ENCODE data around the gene MUC13.

The MUC13 gene

DNA sequence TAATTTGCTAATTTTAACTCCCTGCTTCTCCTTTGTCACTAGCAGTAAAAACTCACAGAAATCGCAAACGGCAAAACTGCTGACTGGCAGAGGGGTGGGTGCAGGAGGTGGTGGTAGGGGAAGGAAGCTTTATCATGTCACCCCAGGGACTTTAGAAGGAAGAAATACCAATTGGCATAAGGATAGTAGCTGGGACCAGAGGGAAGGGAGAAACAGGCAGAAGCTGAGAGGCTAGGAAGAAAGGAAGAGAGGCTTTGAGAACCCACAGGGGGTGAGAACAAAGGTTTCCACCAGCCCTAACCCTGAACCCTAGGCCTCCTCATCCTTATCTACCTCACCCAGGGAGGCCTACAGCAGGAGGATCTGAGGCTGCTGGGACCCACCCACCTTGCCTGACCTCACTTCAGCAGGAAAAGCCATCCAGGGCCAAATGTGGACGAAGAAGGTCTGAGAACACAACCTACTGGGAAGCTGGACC is 58.1 kb downstream of the MUC13 start:
- H2BK15ac ChIP-seq (ENCODE audit: low read length): no peak overlapping the region
- no peak overlapping the region for H2AFZ ChIP-seq (ENCODE audit: low read length)
- no peak overlapping the region for H3K14ac ChIP-seq (ENCODE audit: low read length)
- H4K91ac ChIP-seq (ENCODE audit: low read depth, low read length, poor library complexity): no peak overlapping the region
- H3K4ac ChIP-seq (ENCODE audit: low read length): no peak overlapping the region
- H3K4me3 ChIP-seq (ENCODE audit: low read length in 2 of 2): no peak overlapping the region
- H2AK5ac ChIP-seq (ENCODE audit: low read depth, low read length): no peak overlapping the region
- no peak overlapping the region for H3K4me2 ChIP-seq (ENCODE audit: insufficient read depth, low read length, poor library complexity, severe bottlenecking)
- H3K9ac ChIP-seq (ENCODE audit: low read depth, low read length, poor library complexity): no peak overlapping the region
- peak overlapping the region; percentile 58 for H3K18ac ChIP-seq (ENCODE audit: low read length)
- no peak overlapping the region for H3K27ac ChIP-seq (replicated peaks; ENCODE audit: low read length)
- H2BK120ac ChIP-seq (ENCODE audit: low read depth, low read length): no peak overlapping the region
- no peaks in the 10 kb centered on the region for H3K36me3 ChIP-seq (replicated peaks in 1 of 2; ENCODE audit: control insufficient read depth in 2 of 2, insufficient read depth in 2 of 2, low read length in 2 of 2)
- H3K79me1 ChIP-seq (ENCODE audit: low read depth, low read length): no peaks in the 10 kb centered on the region
- H2BK12ac ChIP-seq (ENCODE audit: low read length): no peak overlapping the region
- no peak for DNase-seq (ENCODE audit: low spot score)
- no peak overlapping the region for H2BK5ac ChIP-seq (ENCODE audit: low read length)
- no peaks in the 10 kb centered on the region for H3K27me3 ChIP-seq (ENCODE audit: control insufficient read depth in 3 of 3, insufficient read depth in 3 of 3, low read depth in 1 of 3, low read length in 3 of 3)
- H3K4me1 ChIP-seq (ENCODE audit: control insufficient read depth in 2 of 2, insufficient read depth in 1 of 2, low read depth in 1 of 2, low read length in 2 of 2): peaks cover 11 to 13% of the 10 kb centered on the region in 2 donors
- H4K8ac ChIP-seq (ENCODE audit: low read depth, low read length): no peak overlapping the region
- WGBS, 2 donors (ENCODE audit: extremely low coverage in 2 of 2, insufficient read length in 2 of 2, insufficient replicate concordance in 1 of 2): no CpG with 5 or more reads among the region's 3 CpGs
- H3K9me3 ChIP-seq (replicated peaks in 1 of 2; ENCODE audit: control insufficient read depth in 2 of 2, insufficient read depth in 1 of 2, low read depth in 1 of 2, low read length in 2 of 2): no peaks in the 10 kb centered on the region
- no peak overlapping the region for H3K23ac ChIP-seq (ENCODE audit: low read depth, low read length, poor library complexity)

DNA sequence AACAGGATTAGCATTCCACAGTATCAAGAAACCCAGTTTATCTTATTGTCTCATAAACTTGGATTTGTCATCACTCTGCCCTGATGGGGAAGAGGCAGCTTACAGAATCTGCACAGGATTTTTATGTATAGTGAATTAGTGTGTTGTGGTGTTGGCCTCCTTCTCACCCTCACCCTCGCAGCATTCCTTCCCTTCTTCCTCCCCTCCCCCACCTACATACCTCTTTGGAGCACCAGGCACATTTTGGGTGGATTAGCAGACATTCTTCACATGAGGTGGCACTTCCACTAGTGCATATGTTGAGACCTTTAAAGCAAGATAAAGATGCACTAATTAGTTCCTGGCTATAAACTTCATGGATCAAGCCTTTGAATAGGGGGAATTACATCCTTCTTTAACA is 61.3 kb downstream of the MUC13 start:
- Histone ChIP-seq H2BK120ac (ENCODE audit: low read depth, low read length) (no peak overlapping the region), H3K9me3 (replicated peaks in 1 of 2; ENCODE audit: control insufficient read depth in 2 of 2, insufficient read depth in 1 of 2, low read depth in 1 of 2, low read length in 2 of 2) (no peaks in the 10 kb centered on the region), H3K23ac (ENCODE audit: low read depth, low read length, poor library complexity) (no peak overlapping the region), H3K4me2 (ENCODE audit: insufficient read depth, low read length, poor library complexity, severe bottlenecking) (no peak overlapping the region), H2BK12ac (ENCODE audit: low read length) (no peak overlapping the region), H3K4me3 (ENCODE audit: low read length in 2 of 2) (no peak overlapping the region), H2BK15ac (ENCODE audit: low read length) (no peak overlapping the region), H3K27ac (replicated peaks; ENCODE audit: low read length) (no peak overlapping the region), H2BK5ac (ENCODE audit: low read length) (no peak overlapping the region), H2AFZ (ENCODE audit: low read length) (no peak overlapping the region), H4K91ac (ENCODE audit: low read depth, low read length, poor library complexity) (no peak overlapping the region), H3K4me1 (ENCODE audit: control insufficient read depth in 2 of 2, insufficient read depth in 1 of 2, low read depth in 1 of 2, low read length in 2 of 2) (peaks cover 5 to 11% of the 10 kb centered on the region in 2 donors), H3K9ac (ENCODE audit: low read depth, low read length, poor library complexity) (no peak overlapping the region), H3K79me1 (ENCODE audit: low read depth, low read length) (peaks cover under 1% of the 10 kb centered on the region), H3K14ac (ENCODE audit: low read length) (no peak overlapping the region), H3K36me3 (replicated peaks in 1 of 2; ENCODE audit: control insufficient read depth in 2 of 2, insufficient read depth in 2 of 2, low read length in 2 of 2) (no peaks in the 10 kb centered on the region), H3K4ac (ENCODE audit: low read length) (no peak overlapping the region), H3K27me3 (ENCODE audit: control insufficient read depth in 3 of 3, insufficient read depth in 3 of 3, low read depth in 1 of 3, low read length in 3 of 3) (no peaks in the 10 kb centered on the region), H2AK5ac (ENCODE audit: low read depth, low read length) (no peak overlapping the region), H4K8ac (ENCODE audit: low read depth, low read length) (no peak overlapping the region), H3K18ac (ENCODE audit: low read length) (no peak overlapping the region)
- no CpG with 5 or more reads among the region's 1 CpG for WGBS, 2 donors (ENCODE audit: extremely low coverage in 2 of 2, insufficient read length in 2 of 2, insufficient replicate concordance in 1 of 2)
- no peak for DNase-seq (ENCODE audit: low spot score)

DNA sequence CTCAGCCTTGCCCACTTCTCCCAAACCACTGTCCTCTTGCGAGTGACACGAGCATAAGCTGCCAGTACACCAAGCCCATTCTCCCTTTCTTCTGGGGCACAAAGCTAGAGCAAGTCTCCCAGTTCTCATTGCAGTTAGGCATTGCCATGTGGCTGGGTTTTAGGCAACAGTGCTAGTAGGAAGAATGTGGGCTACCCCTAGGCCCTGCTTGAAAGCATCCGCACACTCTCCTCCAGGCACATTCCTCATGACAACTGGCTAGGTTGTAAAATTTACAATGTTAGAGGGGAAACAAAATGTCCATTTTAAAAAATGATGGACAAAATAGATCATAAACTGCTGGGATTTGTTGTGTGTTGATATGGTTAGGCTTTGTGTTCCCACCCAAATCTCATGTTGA is 67.0 kb downstream of the MUC13 start:
- Histone ChIP-seq H3K9me3 (replicated peaks in 1 of 2; ENCODE audit: control insufficient read depth in 2 of 2, insufficient read depth in 1 of 2, low read depth in 1 of 2, low read length in 2 of 2) (no peaks in the 10 kb centered on the region), H3K9ac (ENCODE audit: low read depth, low read length, poor library complexity) (no peak overlapping the region), H2BK120ac (ENCODE audit: low read depth, low read length) (no peak overlapping the region), H3K4me2 (ENCODE audit: insufficient read depth, low read length, poor library complexity, severe bottlenecking) (no peak overlapping the region), H4K91ac (ENCODE audit: low read depth, low read length, poor library complexity) (no peak overlapping the region), H3K4ac (ENCODE audit: low read length) (no peak overlapping the region), H3K36me3 (replicated peaks in 1 of 2; ENCODE audit: control insufficient read depth in 2 of 2, insufficient read depth in 2 of 2, low read length in 2 of 2) (peaks cover 0 to 3% of the 10 kb centered on the region in 2 donors), H3K4me3 (ENCODE audit: low read length in 2 of 2) (no peak overlapping the region), H3K79me1 (ENCODE audit: low read depth, low read length) (peaks cover 5% of the 10 kb centered on the region), H3K23ac (ENCODE audit: low read depth, low read length, poor library complexity) (no peak overlapping the region), H2AK5ac (ENCODE audit: low read depth, low read length) (no peak overlapping the region), H3K14ac (ENCODE audit: low read length) (no peak overlapping the region), H2AFZ (ENCODE audit: low read length) (no peak overlapping the region), H4K8ac (ENCODE audit: low read depth, low read length) (no peak overlapping the region), H2BK5ac (ENCODE audit: low read length) (no peak overlapping the region), H2BK15ac (ENCODE audit: low read length) (no peak overlapping the region), H2BK12ac (ENCODE audit: low read length) (no peak overlapping the region), H3K4me1 (ENCODE audit: control insufficient read depth in 2 of 2, insufficient read depth in 1 of 2, low read depth in 1 of 2, low read length in 2 of 2) (no peaks in the 10 kb centered on the region), H3K27ac (replicated peaks; ENCODE audit: low read length) (no peak overlapping the region), H3K27me3 (ENCODE audit: control insufficient read depth in 3 of 3, insufficient read depth in 3 of 3, low read depth in 1 of 3, low read length in 3 of 3) (no peaks in the 10 kb centered on the region), H3K18ac (ENCODE audit: low read length) (peak overlapping the region; percentile 68)
- DNase-seq (ENCODE audit: low spot score): no peak
- no CpG with 5 or more reads among the region's 3 CpGs for WGBS, 2 donors (ENCODE audit: extremely low coverage in 2 of 2, insufficient read length in 2 of 2, insufficient replicate concordance in 1 of 2)

DNA sequence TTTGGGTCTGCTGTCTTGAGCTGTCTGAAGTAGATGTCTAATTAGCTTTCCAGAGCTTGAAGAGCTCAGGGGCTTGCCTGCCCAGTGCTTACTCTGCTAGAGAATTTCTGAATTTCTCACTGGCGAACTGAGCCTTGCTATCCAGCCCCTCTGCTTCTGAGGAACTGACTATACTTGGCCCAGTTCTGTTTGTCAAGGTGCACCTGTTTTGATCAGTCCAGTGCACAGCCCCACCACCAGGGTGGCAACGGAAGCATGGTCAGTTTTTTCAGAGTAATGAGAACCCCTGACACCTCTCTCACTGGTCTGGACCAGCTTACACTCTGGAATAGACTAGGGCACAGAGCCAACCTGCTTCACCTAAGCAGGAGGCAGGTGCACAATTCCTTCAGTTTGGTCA is 72.5 kb downstream of the MUC13 start:
- Histone ChIP-seq H3K4me3 (ENCODE audit: low read length in 2 of 2) (no peak overlapping the region), H3K27me3 (ENCODE audit: control insufficient read depth in 3 of 3, insufficient read depth in 3 of 3, low read depth in 1 of 3, low read length in 3 of 3) (no peaks in the 10 kb centered on the region), H3K9ac (ENCODE audit: low read depth, low read length, poor library complexity) (no peak overlapping the region), H3K4me1 (ENCODE audit: control insufficient read depth in 2 of 2, insufficient read depth in 1 of 2, low read depth in 1 of 2, low read length in 2 of 2) (peaks cover 0 to 6% of the 10 kb centered on the region in 2 donors), H2BK120ac (ENCODE audit: low read depth, low read length) (no peak overlapping the region), H2AFZ (ENCODE audit: low read length) (no peak overlapping the region), H3K36me3 (replicated peaks in 1 of 2; ENCODE audit: control insufficient read depth in 2 of 2, insufficient read depth in 2 of 2, low read length in 2 of 2) (peaks cover 0 to 2% of the 10 kb centered on the region in 2 donors), H3K23ac (ENCODE audit: low read depth, low read length, poor library complexity) (no peak overlapping the region), H4K91ac (ENCODE audit: low read depth, low read length, poor library complexity) (no peak overlapping the region), H3K14ac (ENCODE audit: low read length) (no peak overlapping the region), H4K8ac (ENCODE audit: low read depth, low read length) (no peak overlapping the region), H3K9me3 (replicated peaks in 1 of 2; ENCODE audit: control insufficient read depth in 2 of 2, insufficient read depth in 1 of 2, low read depth in 1 of 2, low read length in 2 of 2) (no peaks in the 10 kb centered on the region), H2BK12ac (ENCODE audit: low read length) (no peak overlapping the region), H2BK5ac (ENCODE audit: low read length) (no peak overlapping the region), H3K4ac (ENCODE audit: low read length) (no peak overlapping the region), H2AK5ac (ENCODE audit: low read depth, low read length) (no peak overlapping the region), H3K18ac (ENCODE audit: low read length) (no peak overlapping the region), H3K79me1 (ENCODE audit: low read depth, low read length) (no peaks in the 10 kb centered on the region), H3K27ac (replicated peaks; ENCODE audit: low read length) (no peak overlapping the region), H2BK15ac (ENCODE audit: low read length) (no peak overlapping the region), H3K4me2 (ENCODE audit: insufficient read depth, low read length, poor library complexity, severe bottlenecking) (no peak overlapping the region)
- DNase-seq (ENCODE audit: low spot score): no peak
- no CpG with 5 or more reads among the region's 2 CpGs for WGBS, 2 donors (ENCODE audit: extremely low coverage in 2 of 2, insufficient read length in 2 of 2, insufficient replicate concordance in 1 of 2)

All from neuronal stem cell (in vitro differentiated cells).